K562 (cell line): ENCODE results near the gene PSMD13. TPM values are rescaled to one million over a fixed set of nuclear protein-coding genes. Genes with fewer than 3 reads are reported as not detected.

Experiments used
- CBX2 ChIP-seq: fragments of 200-600 bp; sonication (generic); IDR thresholded peaks from one replicate; pipeline ENCODE4 v1.6.1; 2012; ENCODE audit warnings: mild to moderate bottlenecking, low read length, inconsistent platforms; ENCODE audit not compliant: insufficient read depth, poor library complexity, severe bottlenecking
- DNMT1 ChIP-seq: fragments of 450-650 bp; IDR thresholded peaks from 2 replicates; pipeline ENCODE4 v1.6.1; 2016; ENCODE audit warnings: antibody characterized with exemption, mild to moderate bottlenecking
- FUS ChIP-seq: fragments of 200-400 bp; formaldehyde crosslinking; optimal IDR thresholded peaks from 2 replicates; pipeline ENCODE3; 2017; ENCODE audit warnings: low read depth, low read length
- MEF2A ChIP-seq: IDR thresholded peaks from 2 replicates; pipeline ENCODE4 v1.6.1; 2011; ENCODE audit warnings: low read depth, mild to moderate bottlenecking, low read length, moderate library complexity; ENCODE audit not compliant: control insufficient read depth
- PCBP1 ChIP-seq: fragments of 200-400 bp; formaldehyde crosslinking; IDR thresholded peaks from 2 replicates; pipeline ENCODE4 v1.6.1; 2018; ENCODE audit warnings: mild to moderate bottlenecking, low read depth, low read length; ENCODE audit not compliant: poor library complexity, severe bottlenecking
- PURB ChIP-seq: sonication (generic); formaldehyde crosslinking; IDR thresholded peaks from 2 replicates; pipeline ENCODE4 v1.9.0; 2021; ENCODE audit warnings: low read depth, mild to moderate bottlenecking, missing genetic modification reagents
- SAFB2 ChIP-seq: fragments of 200-400 bp; formaldehyde crosslinking; IDR thresholded peaks from 2 replicates; pipeline ENCODE4 v1.6.1; 2018; ENCODE audit warnings: borderline replicate concordance, low read length, low read depth, moderate library complexity; ENCODE audit not compliant: severe bottlenecking
- TAL1 ChIP-seq: fragments of 450-650 bp; IDR thresholded peaks from 2 replicates; pipeline ENCODE4 v1.6.1; 2016; ENCODE audit warnings: mild to moderate bottlenecking
- TCF7 ChIP-seq: sonication (generic); IDR thresholded peaks from 2 replicates; pipeline ENCODE4 v1.6.1; 2016; ENCODE audit warnings: antibody characterized with exemption, borderline replicate concordance
- TRIM25 ChIP-seq: fragments of 450-650 bp; IDR thresholded peaks from 2 replicates; pipeline ENCODE4 v1.7.0; 2016; ENCODE audit warnings: borderline replicate concordance
- ZKSCAN3 ChIP-seq: fragments of 250-450 bp; sonication (Bioruptor Pico); IDR thresholded peaks from 2 replicates; pipeline ENCODE4 v1.4.0; 2020
- ZNF133 ChIP-seq: fragments of 250-450 bp; sonication (Bioruptor Pico); IDR thresholded peaks from 2 replicates; pipeline ENCODE4 v1.4.0; 2020; ENCODE audit warnings: mild to moderate bottlenecking
- ZNF224 ChIP-seq: sonication (generic); formaldehyde crosslinking; IDR thresholded peaks from 2 replicates; pipeline ENCODE4 v1.8.0; 2022; ENCODE audit warnings: mild to moderate bottlenecking, missing genetic modification reagents
- ZNF280B ChIP-seq: fragments of 250-450 bp; sonication (Bioruptor Pico); IDR thresholded peaks from 2 replicates; pipeline ENCODE4 v1.5.1; 2021; ENCODE audit warnings: mild to moderate bottlenecking
- ZNF324 ChIP-seq: fragments of 250-450 bp; sonication (Bioruptor Pico); IDR thresholded peaks from 2 replicates; pipeline ENCODE4 v1.4.0; 2020; ENCODE audit warnings: mild to moderate bottlenecking
- ZNF431 ChIP-seq: sonication (generic); formaldehyde crosslinking; IDR thresholded peaks from 2 replicates; pipeline ENCODE4 v1.8.0; 2022; ENCODE audit warnings: mild to moderate bottlenecking, missing genetic modification reagents
- ZNF584 ChIP-seq: fragments of 200-800 bp; sonication (Bioruptor generic); IDR thresholded peaks from 2 replicates; pipeline ENCODE4 v1.6.1; 2016; ENCODE audit warnings: low read depth, mild to moderate bottlenecking, missing genetic modification characterization, missing compliant biosample characterization
- ZNF699 ChIP-seq: fragments of 250-450 bp; sonication (Bioruptor Pico); IDR thresholded peaks from 2 replicates; pipeline ENCODE4 v1.8.0; 2021; ENCODE audit warnings: mild to moderate bottlenecking, moderate library complexity; ENCODE audit not compliant: insufficient replicate concordance
- ZNF79 ChIP-seq: fragments of 250-450 bp; sonication (Bioruptor Pico); IDR thresholded peaks from 2 replicates; pipeline ENCODE4 v1.4.0; 2020; ENCODE audit warnings: low read depth, mild to moderate bottlenecking, moderate library complexity
- polyA plus RNA-seq, 8 experiments: library from polyadenylated mRNA; depleted of rRNA in 4 of 8; stranded (reverse) in 5 of 8; unstranded in 3 of 8; fragments of >200 nt; fragmentation: Nextera tagmentation in 2 of 8; fragmentation: Illumina TruSeq in 1 of 8; extraction: Ambion mirVana in 2 of 8; extraction: Trizol in 1 of 8; gene quantifications; 2 replicates each; pipeline versions ENCODE4 v1.2.1 to v1.2.3, GENCODE V29; 2011 to 2014; ENCODE audit warnings: inconsistent platforms in 1 of 8, missing spikeins in 1 of 8
- total RNA-seq, 7 experiments: library from RNA; depleted of rRNA in 6 of 7; stranded (reverse); fragments of >200 nt in 6 of 7; fragmentation: Illumina TruSeq in 2 of 7; extraction: Trizol in 2 of 7; gene quantifications; 2 replicates each; pipeline versions ENCODE4 v1.2.1 to v1.2.3, GENCODE V29; 2011 to 2021; ENCODE audit warnings: low replicate concordance in 1 of 7
- TF ChIP-seq, protein P1 (sequence below): fragments of 150-350 bp; conservative IDR thresholded peaks from 2 replicates; pipeline ENCODE4 v1.6.1; 2014; ENCODE audit warnings: low read length
- TF ChIP-seq, protein P2 (sequence below): sonication (generic); formaldehyde crosslinking; IDR thresholded peaks from 2 replicates; pipeline ENCODE4 v1.8.1; 2023; ENCODE audit warnings: mild to moderate bottlenecking, missing genetic modification reagents

Gene PSMD13
- total and polyA plus RNA-seq, 9 of the 15 experiments (the other 6 are each of a cell fraction or from before 2014, with no cell fraction given) = 185 to 383 (median 267) TPM

DNA sequence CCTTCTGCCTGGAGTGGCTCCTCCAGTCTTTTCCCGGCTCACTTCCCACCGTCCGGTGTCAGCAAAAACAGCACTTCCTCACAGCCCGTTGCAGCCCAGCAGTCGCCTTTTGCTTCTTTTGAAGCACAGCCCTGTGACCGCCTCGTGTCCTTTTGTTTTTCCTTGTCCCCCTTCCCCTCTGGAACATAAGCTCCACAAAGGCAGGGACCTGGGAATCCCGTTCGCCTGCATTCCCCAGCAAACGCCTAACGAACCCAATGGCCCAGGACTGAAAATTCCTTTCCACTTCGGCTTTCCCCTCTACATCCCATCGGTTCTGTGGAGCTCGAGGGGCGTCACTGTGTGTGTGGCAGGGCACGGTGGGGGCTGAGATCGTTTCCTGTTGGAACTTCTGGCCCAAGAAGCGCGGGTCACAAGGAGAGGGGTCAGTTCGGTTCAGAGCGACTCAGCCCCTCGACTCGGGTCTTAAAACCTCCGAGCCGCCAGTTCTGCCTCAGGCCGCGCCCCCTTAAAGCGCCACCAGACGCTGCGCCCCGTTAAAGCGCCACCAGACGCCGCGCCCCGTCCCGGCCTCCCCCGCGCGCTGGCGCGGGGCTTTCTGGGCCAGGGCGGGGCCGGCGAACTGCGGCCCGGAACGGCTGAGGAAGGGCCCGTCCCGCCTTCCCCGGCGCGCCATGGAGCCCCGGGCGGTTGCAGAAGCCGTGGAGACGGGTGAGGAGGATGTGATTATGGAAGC, 28.4 kb upstream of the PSMD13 start (continued):
- TF ChIP-seq CBX2 = no peak
- TF ChIP-seq MEF2A = no peak
- TF ChIP-seq ZNF584 = no peak
- TF ChIP-seq, protein P1, sequence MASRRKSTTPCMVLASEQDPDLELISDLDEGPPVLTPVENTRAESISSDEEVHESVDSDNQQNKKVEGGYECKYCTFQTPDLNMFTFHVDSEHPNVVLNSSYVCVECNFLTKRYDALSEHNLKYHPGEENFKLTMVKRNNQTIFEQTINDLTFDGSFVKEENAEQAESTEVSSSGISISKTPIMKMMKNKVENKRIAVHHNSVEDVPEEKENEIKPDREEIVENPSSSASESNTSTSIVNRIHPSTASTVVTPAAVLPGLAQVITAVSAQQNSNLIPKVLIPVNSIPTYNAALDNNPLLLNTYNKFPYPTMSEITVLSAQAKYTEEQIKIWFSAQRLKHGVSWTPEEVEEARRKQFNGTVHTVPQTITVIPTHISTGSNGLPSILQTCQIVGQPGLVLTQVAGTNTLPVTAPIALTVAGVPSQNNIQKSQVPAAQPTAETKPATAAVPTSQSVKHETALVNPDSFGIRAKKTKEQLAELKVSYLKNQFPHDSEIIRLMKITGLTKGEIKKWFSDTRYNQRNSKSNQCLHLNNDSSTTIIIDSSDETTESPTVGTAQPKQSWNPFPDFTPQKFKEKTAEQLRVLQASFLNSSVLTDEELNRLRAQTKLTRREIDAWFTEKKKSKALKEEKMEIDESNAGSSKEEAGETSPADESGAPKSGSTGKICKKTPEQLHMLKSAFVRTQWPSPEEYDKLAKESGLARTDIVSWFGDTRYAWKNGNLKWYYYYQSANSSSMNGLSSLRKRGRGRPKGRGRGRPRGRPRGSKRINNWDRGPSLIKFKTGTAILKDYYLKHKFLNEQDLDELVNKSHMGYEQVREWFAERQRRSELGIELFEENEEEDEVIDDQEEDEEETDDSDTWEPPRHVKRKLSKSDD = no peak
- no peak for TF ChIP-seq TCF7
- no peak for TF ChIP-seq SAFB2
- no peak for TF ChIP-seq FUS
- no peak for TF ChIP-seq ZNF431 (CRISPR knock-in tag)
- TF ChIP-seq ZNF699 (CRISPR knock-in tag) = no peak
- no peak for TF ChIP-seq ZNF79
- no peak for TF ChIP-seq ZNF280B (CRISPR knock-in tag)
- no peak for TF ChIP-seq PCBP1
- no peak for TF ChIP-seq ZNF133 (CRISPR knock-in tag)
- no peak for TF ChIP-seq DNMT1
- TF ChIP-seq TAL1 = 0 out of 2 replicates have a peak, but pooled peaks have one; percentile 12
- no peak for TF ChIP-seq TRIM25
- TF ChIP-seq ZKSCAN3 (CRISPR knock-in tag) = no peak
- no peak for TF ChIP-seq ZNF224 (CRISPR knock-in tag)
- no peak for TF ChIP-seq ZNF324 (CRISPR knock-in tag)
- TF ChIP-seq PURB (CRISPR knock-in tag) = no peak
- TF ChIP-seq, protein P2, sequence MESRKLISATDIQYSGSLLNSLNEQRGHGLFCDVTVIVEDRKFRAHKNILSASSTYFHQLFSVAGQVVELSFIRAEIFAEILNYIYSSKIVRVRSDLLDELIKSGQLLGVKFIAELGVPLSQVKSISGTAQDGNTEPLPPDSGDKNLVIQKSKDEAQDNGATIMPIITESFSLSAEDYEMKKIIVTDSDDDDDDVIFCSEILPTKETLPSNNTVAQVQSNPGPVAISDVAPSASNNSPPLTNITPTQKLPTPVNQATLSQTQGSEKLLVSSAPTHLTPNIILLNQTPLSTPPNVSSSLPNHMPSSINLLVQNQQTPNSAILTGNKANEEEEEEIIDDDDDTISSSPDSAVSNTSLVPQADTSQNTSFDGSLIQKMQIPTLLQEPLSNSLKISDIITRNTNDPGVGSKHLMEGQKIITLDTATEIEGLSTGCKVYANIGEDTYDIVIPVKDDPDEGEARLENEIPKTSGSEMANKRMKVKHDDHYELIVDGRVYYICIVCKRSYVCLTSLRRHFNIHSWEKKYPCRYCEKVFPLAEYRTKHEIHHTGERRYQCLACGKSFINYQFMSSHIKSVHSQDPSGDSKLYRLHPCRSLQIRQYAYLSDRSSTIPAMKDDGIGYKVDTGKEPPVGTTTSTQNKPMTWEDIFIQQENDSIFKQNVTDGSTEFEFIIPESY (CRISPR knock-in tag) = no peak; the same call in 1 of the 2 replicates
